H1 (cell line): Measurements from ENCODE around the gene SOBP. TPM values are rescaled to one million over a fixed set of nuclear protein-coding genes. Genes with fewer than 3 reads are reported as not detected.

ENCODE experiments used
- CTCF ChIA-PET: fragments of 300-600 bp; sonication (Branson Sonifier 250); formaldehyde crosslinking; loops from one replicate; lab custom pipeline; 2021; ENCODE audit not compliant: partially characterized antibody; lab: Charles Lee
- POLR2A ChIA-PET: fragments of 300-600 bp; sonication (Branson Sonifier 250); formaldehyde crosslinking; loops from one replicate; lab custom pipeline; 2021; ENCODE audit warnings: inconsistent platforms; ENCODE audit not compliant: partially characterized antibody; lab: Charles Lee
- DNase-seq, 2 experiments: peaks; one replicate each; pipeline versions ENCODE4 v3.0.0 to v3.0.0-alpha.2; 2010 to 2022; ENCODE audit warnings: low spot score in 2 of 2, low read depth in 1 of 2, mixed read lengths in 1 of 2
- FAIRE-seq: peaks from 2 replicates; lab custom pipeline; 2011; peaks lifted over from hg19 to GRCh38; lab: Jason Lieb, UNC
- H2AFZ ChIP-seq: 2 replicates; pipeline ENCODE4 v1.8.1; 2012; ENCODE audit warnings: low read length, inconsistent platforms
- H2AK5ac ChIP-seq: 2 replicates; pipeline ENCODE4 v1.6.1; 2013; ENCODE audit warnings: low read depth, low read length
- H2BK120ac ChIP-seq: replicated peaks from 2 replicates; pipeline ENCODE3; 2013; ENCODE audit warnings: low read depth, low read length, inconsistent platforms
- H2BK12ac ChIP-seq: 2 replicates; pipeline ENCODE4 v1.6.1; 2013; ENCODE audit warnings: low read depth, low read length
- H2BK15ac ChIP-seq: 2 replicates; pipeline ENCODE4 v1.6.1; 2013; ENCODE audit warnings: low read length
- H2BK20ac ChIP-seq: 2 replicates; pipeline ENCODE4 v1.6.1; 2013; ENCODE audit warnings: low read length
- H2BK5ac ChIP-seq: 2 replicates; pipeline ENCODE4 v1.6.1; 2013; ENCODE audit warnings: low read depth, low read length
- H3K14ac ChIP-seq: 2 replicates; pipeline ENCODE4 v1.6.1; 2013; ENCODE audit warnings: inconsistent platforms; ENCODE audit not compliant: insufficient read length
- H3K18ac ChIP-seq: 2 replicates; pipeline ENCODE4 v1.6.1; 2013; ENCODE audit warnings: low read length; ENCODE audit errors: extremely low read depth
- H3K23ac ChIP-seq: 2 replicates; pipeline ENCODE4 v1.6.1; 2013; ENCODE audit warnings: inconsistent platforms; ENCODE audit not compliant: insufficient read length
- H3K23me2 ChIP-seq: 2 replicates; pipeline ENCODE4 v1.6.1; 2013; ENCODE audit warnings: low read depth, low read length
- H3K27ac ChIP-seq: 2 replicates; pipeline ENCODE4 v1.6.1; 2011; ENCODE audit warnings: low read depth, low read length, inconsistent platforms
- H3K27me3 ChIP-seq, 4 experiments: replicated peaks in 1 of 4; 1 replicate in 1 of 4; 2 replicates in 3 of 4; pipeline versions ENCODE4 v1.6.1 to v1.8.1; 2011 to 2013; ENCODE audit warnings: low read length in 3 of 4, mild to moderate bottlenecking in 3 of 4, inconsistent platforms in 2 of 4, mixed read lengths in 2 of 4, moderate library complexity in 1 of 4; ENCODE audit not compliant: control insufficient read depth in 3 of 4, insufficient read depth in 3 of 4; ENCODE audit errors: extremely low read depth in 1 of 4
- H3K36me3 ChIP-seq, 4 experiments: 2 replicates each; pipeline versions ENCODE4 v1.6.1 to v1.8.1; 2011 to 2013; ENCODE audit warnings: mild to moderate bottlenecking in 4 of 4, low read length in 3 of 4, moderate library complexity in 2 of 4, control low read depth in 1 of 4, inconsistent platforms in 1 of 4; ENCODE audit not compliant: insufficient read depth in 4 of 4, control insufficient read depth in 2 of 4
- H3K4ac ChIP-seq: replicated peaks from 2 replicates; pipeline ENCODE3; 2013; ENCODE audit warnings: low read length, low read depth, mixed read lengths, inconsistent platforms; ENCODE audit not compliant: insufficient read length
- H3K4me1 ChIP-seq, 4 experiments: replicated peaks in 1 of 4; 1 replicate in 1 of 4; 2 replicates in 3 of 4; pipeline versions ENCODE4 v1.6.1 to v1.8.1; 2011 to 2013; ENCODE audit warnings: low read length in 3 of 4, inconsistent platforms in 2 of 4, mixed read lengths in 1 of 4; ENCODE audit not compliant: insufficient read depth in 4 of 4, control insufficient read depth in 3 of 4
- H3K4me2 ChIP-seq, 2 experiments: 2 replicates each; pipeline versions ENCODE4 v1.6.1 to v1.8.1; 2011 to 2013; ENCODE audit warnings: low read depth in 2 of 2, low read length in 2 of 2, control low read depth in 1 of 2, inconsistent platforms in 1 of 2, mild to moderate bottlenecking in 1 of 2; ENCODE audit not compliant: insufficient read depth in 1 of 2
- H3K4me3 ChIP-seq, 4 experiments: fragments of 200-600, 300-600 bp in 1 of 4; sonication (generic), shearing (Covaris generic), sonication (Bioruptor Twin) in 1 of 4; 2 replicates each; pipeline versions ENCODE4 v1.5.1 to v1.8.1; 2011 to 2016; ENCODE audit warnings: low read length in 4 of 4, low read depth in 3 of 4, control low read depth in 2 of 4, inconsistent platforms in 2 of 4, mild to moderate bottlenecking in 2 of 4, mixed read lengths in 1 of 4, moderate library complexity in 1 of 4; ENCODE audit not compliant: insufficient read depth in 2 of 4; ENCODE audit errors: extremely low read depth in 1 of 4
- H3K56ac ChIP-seq: replicated peaks from 2 replicates; pipeline ENCODE3; 2013; ENCODE audit warnings: low read depth, mild to moderate bottlenecking, mixed read lengths, low read length, inconsistent platforms; ENCODE audit not compliant: insufficient read length
- H3K79me1 ChIP-seq: 2 replicates; pipeline ENCODE4 v1.6.1; 2013; ENCODE audit warnings: low read depth, low read length, control low read depth
- H3K79me2 ChIP-seq, 2 experiments: 2 replicates each; pipeline versions ENCODE4 v1.6.1 to v1.8.1; 2012 to 2013; ENCODE audit warnings: low read length in 2 of 2, mild to moderate bottlenecking in 2 of 2, inconsistent platforms in 1 of 2; ENCODE audit not compliant: insufficient read depth in 2 of 2, control insufficient read depth in 1 of 2
- H3K9ac ChIP-seq, 4 experiments: replicated peaks in 1 of 4; 1 replicate in 1 of 4; 2 replicates in 3 of 4; pipeline versions ENCODE4 v1.6.1 to v1.8.1; 2011 to 2013; ENCODE audit warnings: low read depth in 3 of 4, low read length in 3 of 4, control low read depth in 2 of 4, mild to moderate bottlenecking in 2 of 4, moderate library complexity in 2 of 4, inconsistent platforms in 1 of 4; ENCODE audit errors: extremely low read depth in 1 of 4
- H3K9me3 ChIP-seq, 2 experiments: 2 replicates each; pipeline versions ENCODE4 v1.6.1 to v1.8.1; 2012 to 2013; ENCODE audit warnings: mild to moderate bottlenecking in 2 of 2, moderate library complexity in 2 of 2, control low read depth in 1 of 2, inconsistent platforms in 1 of 2, low read depth in 1 of 2, low read length in 1 of 2, mixed read lengths in 1 of 2; ENCODE audit not compliant: insufficient read depth in 2 of 2
- H4K20me1 ChIP-seq, 2 experiments: replicated peaks in 1 of 2; 2 replicates each; pipeline versions ENCODE3 to v1.8.1; 2011 to 2013; ENCODE audit warnings: inconsistent platforms in 2 of 2, low read length in 2 of 2, mild to moderate bottlenecking in 1 of 2; ENCODE audit not compliant: insufficient read depth in 2 of 2, control insufficient read depth in 1 of 2
- H4K5ac ChIP-seq: 2 replicates; pipeline ENCODE4 v1.6.1; 2013; ENCODE audit warnings: low read length, low read depth, mixed read lengths, inconsistent platforms; ENCODE audit not compliant: insufficient read length
- H4K8ac ChIP-seq: 2 replicates; pipeline ENCODE4 v1.8.0; 2013; ENCODE audit warnings: mild to moderate bottlenecking, moderate library complexity, low read length, inconsistent platforms; ENCODE audit not compliant: insufficient read depth; ENCODE audit errors: extremely low read depth
- H4K91ac ChIP-seq: replicated peaks from 2 replicates; pipeline ENCODE3; 2013; ENCODE audit warnings: low read length, mixed read lengths, inconsistent platforms; ENCODE audit not compliant: insufficient read length
- ASH2L ChIP-seq: fragments of 200-600, 300-600 bp; sonication (generic); IDR thresholded peaks from one replicate; pipeline ENCODE4 v1.7.1; 2017; ENCODE audit warnings: low read length
- BCL11A ChIP-seq, 2 experiments: IDR thresholded peaks; one replicate each; pipeline ENCODE4 v1.6.1; 2011; ENCODE audit warnings: low read depth in 2 of 2, low read length in 2 of 2, mild to moderate bottlenecking in 2 of 2
- GTF2F1 ChIP-seq: IDR thresholded peaks from 2 replicates; pipeline ENCODE4 v1.6.1; 2012; ENCODE audit warnings: low read depth, low read length, improper control_type of control experiment, borderline replicate concordance
- KDM1A ChIP-seq: fragments of 200-600, 300-600 bp; sonication (generic); IDR thresholded peaks from 2 replicates; pipeline ENCODE4 v1.7.1; 2016; ENCODE audit warnings: mild to moderate bottlenecking, low read length, borderline replicate concordance
- KDM4A ChIP-seq: IDR thresholded peaks from one replicate; pipeline ENCODE4 v1.7.1; 2012; ENCODE audit warnings: low read depth, mild to moderate bottlenecking, moderate library complexity, low read length, inconsistent platforms; ENCODE audit not compliant: severe bottlenecking
- MAFK ChIP-seq: IDR thresholded peaks from 2 replicates; pipeline ENCODE4 v1.6.1; 2012; ENCODE audit warnings: low read depth, mild to moderate bottlenecking, improper control_type of control experiment, low read length
- SAP30 ChIP-seq: fragments of 300-600 bp; sonication (generic); IDR thresholded peaks from 2 replicates; pipeline ENCODE4 v1.7.1; 2012; ENCODE audit warnings: low read length, moderate library complexity, mild to moderate bottlenecking, inconsistent platforms; ENCODE audit not compliant: insufficient read depth, insufficient replicate concordance
- SIX5 ChIP-seq: IDR thresholded peaks from 2 replicates; pipeline ENCODE4 v1.6.1; 2011; ENCODE audit warnings: mild to moderate bottlenecking, low read depth, low read length
- SP4 ChIP-seq: IDR thresholded peaks from 2 replicates; pipeline ENCODE4 v1.6.1; 2012; ENCODE audit warnings: low read length, inconsistent platforms
- SUZ12 ChIP-seq: fragments of 200-600 bp; sonication (generic); IDR thresholded peaks from 2 replicates; pipeline ENCODE4 v1.6.1; 2012; ENCODE audit warnings: mild to moderate bottlenecking, inconsistent platforms, low read length, moderate library complexity, mixed read lengths
- TBP ChIP-seq: IDR thresholded peaks from 2 replicates; pipeline ENCODE4 v1.6.1; 2011; ENCODE audit warnings: low read depth, low read length, improper control_type of control experiment
- WGBS, 2 experiments: shearing (Covaris generic) in 1 of 2; methylation state at CpG; one replicate each; pipeline versions ENCODE4 v1.1.6 to v1.1.7; 2013 to 2015; ENCODE audit warnings: low lambda C conversion rate in 2 of 2, mixed read lengths in 2 of 2, inconsistent platforms in 1 of 2, low coverage in 1 of 2, missing lambda C conversion rate in 1 of 2; ENCODE audit not compliant: insufficient replicate concordance in 2 of 2, insufficient coverage in 1 of 2, insufficient read length in 1 of 2; ENCODE audit errors: extremely low coverage in 1 of 2, missing lambda C conversion rate in 1 of 2; 5-methylcytosine and 5-hydroxymethylcytosine counted together
- polyA plus RNA-seq, 7 experiments: library from polyadenylated mRNA; depleted of rRNA in 3 of 7; stranded (reverse) in 5 of 7; unstranded in 2 of 7; fragments of >200 nt in 5 of 7; fragments of 200-250 nt in 2 of 7; gene quantifications; 1 replicate in 5 of 7; 2 replicates in 1 of 7; 4 replicates in 1 of 7; pipeline versions ENCODE4 v1.2.1 to v1.2.3, GENCODE V29; 2011 to 2013; ENCODE audit warnings: missing spikeins in 2 of 7, mixed read lengths in 2 of 7
- total RNA-seq: library from RNA; stranded (reverse); fragmentation: NEBNext Ultra II Directional; extraction: Animal tissue kit (Norgen Biotek cat#: 25700); gene quantifications from 2 replicates; pipeline ENCODE4 v1.2.1, GENCODE V29; 2021
- TF ChIP-seq, protein P1 (sequence below): IDR thresholded peaks from 2 replicates; pipeline ENCODE4 v1.6.1; 2011; ENCODE audit warnings: low read length, improper control_type of control experiment

The SOBP gene
- total and polyA plus RNA-seq, 2 of the 8 experiments (the other 6 are each of a cell fraction or from before 2014, with no cell fraction given): 0.45 to 6.2 TPM

GRCh38 chr6:107673076-107673494 is 183.2 kb downstream of the SOBP start:
- DNase-seq: no peak
- no peak for FAIRE-seq
- CTCF ChIA-PET: interaction anchor here (1.0 to 5.7 kb wide), 5 partner anchors 10 to 355 kb away, joined by 3 to 47 read pairs (median 12); no protein-coding TSS in a partner anchor

More at GRCh38 chr6:107673076-107673494, 183.2 kb downstream of the SOBP start:
- no peaks in the 10 kb centered on the region for H3K79me1 ChIP-seq
- H3K23me2 ChIP-seq: no peaks in the 10 kb centered on the region; the same call in 1 of the 2 replicates
- no peaks in the 10 kb centered on the region for H3K9me3 ChIP-seq
- no peak overlapping the region for H2BK20ac ChIP-seq
- no peak overlapping the region for H3K14ac ChIP-seq
- H4K91ac ChIP-seq: no peak overlapping the region
- no peak overlapping the region for H3K4ac ChIP-seq
- H4K20me1 ChIP-seq: no peaks in the 10 kb centered on the region
- no peak overlapping the region for H4K8ac ChIP-seq
- H2BK120ac ChIP-seq: no peak overlapping the region
- H3K4me1 ChIP-seq: peaks cover 5 to 10% (median 7%) of the 10 kb centered on the region in 4 experiments
- H2AK5ac ChIP-seq: no peak overlapping the region
- no peaks in the 10 kb centered on the region; a peak in 1 of 7 replicates for H3K27me3 ChIP-seq
- POLR2A ChIA-PET: interaction anchor here (1.0 kb wide), 1 partner anchor 557 kb away, joined by 3 read pairs; no protein-coding TSS in a partner anchor
- no peaks in the 10 kb centered on the region; a peak in 1 of 8 replicates for H3K36me3 ChIP-seq
- H3K79me2 ChIP-seq: no peaks in the 10 kb centered on the region
- H3K4me3 ChIP-seq: no peak overlapping the region
- H3K18ac ChIP-seq: no peak overlapping the region
- H2BK15ac ChIP-seq: no peak overlapping the region
- no peak overlapping the region for H3K56ac ChIP-seq
- 0 out of 2 replicates have a peak overlapping the region, but pooled peaks have one; percentile 39 for H2AFZ ChIP-seq
- H3K9ac ChIP-seq: no peak overlapping the region
- H2BK5ac ChIP-seq: no peak overlapping the region
- WGBS, 2 experiments: 80% methylated on average over 13 of the region's 13 CpGs; no CpG with 5 or more reads in 1 of the 2 experiments
- TF ChIP-seq KDM4A: no peak
- no peak for TF ChIP-seq KDM1A
- TF ChIP-seq SIX5: no peak
- TF ChIP-seq SP4: no peak
- no peak for TF ChIP-seq TBP
- no peak for TF ChIP-seq GTF2F1
- no peak for TF ChIP-seq MAFK
- TF ChIP-seq, protein P1, sequence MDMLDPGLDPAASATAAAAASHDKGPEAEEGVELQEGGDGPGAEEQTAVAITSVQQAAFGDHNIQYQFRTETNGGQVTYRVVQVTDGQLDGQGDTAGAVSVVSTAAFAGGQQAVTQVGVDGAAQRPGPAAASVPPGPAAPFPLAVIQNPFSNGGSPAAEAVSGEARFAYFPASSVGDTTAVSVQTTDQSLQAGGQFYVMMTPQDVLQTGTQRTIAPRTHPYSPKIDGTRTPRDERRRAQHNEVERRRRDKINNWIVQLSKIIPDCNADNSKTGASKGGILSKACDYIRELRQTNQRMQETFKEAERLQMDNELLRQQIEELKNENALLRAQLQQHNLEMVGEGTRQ: no peak
- TF ChIP-seq ASH2L: no peak
- no peak for TF ChIP-seq SAP30
- TF ChIP-seq BCL11A (IDR thresholded peaks at IDR 0.05; ENCODE audit: low read depth in 2 of 2, low read length in 2 of 2): no peak
- no peak for TF ChIP-seq SUZ12
- no peak overlapping the region for H2BK12ac ChIP-seq
- no peak overlapping the region for H4K5ac ChIP-seq
- no peak overlapping the region for H3K23ac ChIP-seq
- no peak overlapping the region for H3K27ac ChIP-seq
- H3K4me2 ChIP-seq: no peak overlapping the region
